LNCAP (cell line): ENCODE measurements around the gene PIP4K2C.

Experiments used
- TF ChIP-seq, protein P1 (sequence below): fragments of 450-650 bp; IDR thresholded peaks from 2 replicates; pipeline ENCODE4 v1.5.1; 2017; ENCODE audit warnings: mild to moderate bottlenecking

The PIP4K2C gene

DNA sequence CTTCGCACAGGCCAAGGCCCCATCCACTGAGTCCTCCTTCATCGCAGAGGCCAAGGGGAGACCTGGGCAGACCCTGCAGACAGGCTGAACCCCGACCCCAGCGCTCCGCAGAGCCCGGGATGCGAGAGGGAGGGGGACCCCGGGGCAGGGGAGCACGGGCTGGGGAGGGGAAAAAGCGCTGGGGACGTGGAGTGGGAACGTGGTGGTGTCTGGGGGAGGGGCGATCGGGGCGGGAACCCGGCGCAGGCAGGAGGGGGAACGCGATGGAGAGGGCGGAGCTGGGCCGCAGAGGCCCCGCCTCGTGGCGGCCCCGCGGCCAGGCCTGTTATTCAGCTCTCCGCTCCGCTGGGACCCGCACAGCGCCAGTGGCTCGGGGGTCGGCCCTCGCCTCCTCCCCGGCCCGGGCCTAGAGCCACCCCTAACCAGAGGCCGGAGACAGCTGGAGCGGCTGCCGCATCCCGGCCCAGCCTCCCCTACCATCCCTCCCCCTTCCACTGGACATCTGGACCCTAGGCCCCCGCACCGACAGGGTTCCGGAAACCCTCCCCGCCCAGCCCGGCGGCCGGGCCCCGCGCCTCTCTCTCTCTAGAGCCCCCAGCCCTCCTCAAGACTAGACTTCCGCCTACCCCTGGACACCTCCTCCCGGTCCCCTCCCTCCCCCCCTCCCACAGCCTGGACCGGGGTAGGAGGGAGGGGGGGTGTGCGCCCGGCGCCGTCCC, 20.3 kb downstream of the PIP4K2C start, which contains the start of gene ARHGEF25:
Gene ARHGEF25, plus strand, starts transcription at position 328 of the 719 bp plus-strand sequence. CDS start 460 bp downstream, outside the sequence.
- TF ChIP-seq, protein P1, sequence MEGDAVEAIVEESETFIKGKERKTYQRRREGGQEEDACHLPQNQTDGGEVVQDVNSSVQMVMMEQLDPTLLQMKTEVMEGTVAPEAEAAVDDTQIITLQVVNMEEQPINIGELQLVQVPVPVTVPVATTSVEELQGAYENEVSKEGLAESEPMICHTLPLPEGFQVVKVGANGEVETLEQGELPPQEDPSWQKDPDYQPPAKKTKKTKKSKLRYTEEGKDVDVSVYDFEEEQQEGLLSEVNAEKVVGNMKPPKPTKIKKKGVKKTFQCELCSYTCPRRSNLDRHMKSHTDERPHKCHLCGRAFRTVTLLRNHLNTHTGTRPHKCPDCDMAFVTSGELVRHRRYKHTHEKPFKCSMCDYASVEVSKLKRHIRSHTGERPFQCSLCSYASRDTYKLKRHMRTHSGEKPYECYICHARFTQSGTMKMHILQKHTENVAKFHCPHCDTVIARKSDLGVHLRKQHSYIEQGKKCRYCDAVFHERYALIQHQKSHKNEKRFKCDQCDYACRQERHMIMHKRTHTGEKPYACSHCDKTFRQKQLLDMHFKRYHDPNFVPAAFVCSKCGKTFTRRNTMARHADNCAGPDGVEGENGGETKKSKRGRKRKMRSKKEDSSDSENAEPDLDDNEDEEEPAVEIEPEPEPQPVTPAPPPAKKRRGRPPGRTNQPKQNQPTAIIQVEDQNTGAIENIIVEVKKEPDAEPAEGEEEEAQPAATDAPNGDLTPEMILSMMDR, result no peak

DNA sequence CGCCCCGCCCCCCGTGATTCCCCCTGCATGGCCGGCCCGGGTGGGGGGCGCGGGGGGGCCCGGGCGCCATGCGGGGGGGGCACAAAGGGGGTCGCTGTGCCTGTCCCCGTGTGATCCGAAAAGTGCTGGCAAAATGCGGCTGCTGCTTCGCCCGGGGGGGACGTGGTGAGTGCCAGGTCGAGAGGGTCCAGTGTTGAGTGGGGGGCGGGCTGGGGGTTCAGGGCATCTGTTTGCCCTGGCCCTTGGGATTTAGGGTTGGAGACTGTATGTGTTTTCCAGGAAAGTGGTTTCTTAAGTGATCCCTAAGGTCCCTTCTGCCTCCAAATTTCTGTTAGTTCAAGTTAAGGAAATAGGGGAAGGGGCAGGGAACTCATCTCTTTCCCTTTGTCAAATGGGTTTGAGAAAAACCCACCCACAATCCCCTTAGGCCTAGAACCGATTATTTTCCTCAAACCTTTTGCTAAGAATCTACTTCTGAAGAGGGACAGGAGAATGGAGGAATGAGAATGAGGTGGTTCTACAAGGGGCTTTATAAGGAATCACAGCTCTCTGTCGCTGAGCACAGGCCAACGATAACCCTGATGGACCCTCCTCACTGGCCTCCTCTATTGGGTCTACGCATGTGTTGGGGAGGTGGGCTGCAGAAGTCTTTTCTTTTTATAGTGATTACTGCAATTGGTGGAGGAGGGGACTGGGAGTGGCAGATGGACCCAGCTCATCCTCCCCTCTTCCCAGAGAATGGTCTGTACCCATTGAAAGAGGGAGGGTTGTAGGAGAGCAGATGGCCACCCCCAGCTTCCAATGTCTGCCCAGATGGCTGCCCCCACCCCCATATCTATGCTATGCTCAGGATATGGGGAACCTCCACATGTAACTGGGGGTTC, 21.1 kb downstream of the PIP4K2C start:
- TF ChIP-seq, protein P1, result no peak

DNA sequence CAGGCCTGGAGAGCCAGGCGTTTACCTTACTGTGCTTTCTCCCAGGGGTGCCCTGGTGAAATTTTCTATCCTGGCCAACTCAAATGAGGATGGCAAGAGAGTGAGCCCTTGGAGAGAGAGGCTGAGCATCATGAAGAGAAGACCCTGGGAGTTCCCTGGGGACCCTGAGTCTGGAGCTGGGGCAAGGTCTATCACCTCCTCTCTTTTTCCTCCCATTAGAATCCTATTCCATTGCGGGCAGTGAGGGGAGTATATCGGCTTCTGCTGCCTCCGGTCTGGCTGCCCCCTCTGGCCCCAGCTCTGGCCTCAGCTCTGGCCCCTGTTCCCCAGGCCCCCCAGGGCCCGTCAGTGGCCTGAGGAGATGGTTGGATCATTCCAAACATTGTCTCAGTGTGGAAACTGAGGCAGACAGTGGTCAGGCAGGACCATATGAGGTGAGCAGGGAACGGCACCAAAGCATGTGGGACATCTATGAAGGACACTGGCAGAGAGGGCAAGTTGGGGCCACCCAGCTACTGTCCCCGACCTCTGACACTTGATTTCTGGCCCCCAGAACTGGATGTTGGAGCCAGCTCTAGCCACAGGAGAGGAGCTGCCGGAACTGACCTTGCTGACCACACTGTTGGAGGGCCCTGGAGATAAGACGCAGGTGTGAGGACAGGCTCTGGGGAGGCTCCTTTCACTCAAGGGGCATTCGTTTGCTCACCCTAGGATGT, 21.9 kb downstream of the PIP4K2C start:
- TF ChIP-seq, protein P1, result no peak

DNA sequence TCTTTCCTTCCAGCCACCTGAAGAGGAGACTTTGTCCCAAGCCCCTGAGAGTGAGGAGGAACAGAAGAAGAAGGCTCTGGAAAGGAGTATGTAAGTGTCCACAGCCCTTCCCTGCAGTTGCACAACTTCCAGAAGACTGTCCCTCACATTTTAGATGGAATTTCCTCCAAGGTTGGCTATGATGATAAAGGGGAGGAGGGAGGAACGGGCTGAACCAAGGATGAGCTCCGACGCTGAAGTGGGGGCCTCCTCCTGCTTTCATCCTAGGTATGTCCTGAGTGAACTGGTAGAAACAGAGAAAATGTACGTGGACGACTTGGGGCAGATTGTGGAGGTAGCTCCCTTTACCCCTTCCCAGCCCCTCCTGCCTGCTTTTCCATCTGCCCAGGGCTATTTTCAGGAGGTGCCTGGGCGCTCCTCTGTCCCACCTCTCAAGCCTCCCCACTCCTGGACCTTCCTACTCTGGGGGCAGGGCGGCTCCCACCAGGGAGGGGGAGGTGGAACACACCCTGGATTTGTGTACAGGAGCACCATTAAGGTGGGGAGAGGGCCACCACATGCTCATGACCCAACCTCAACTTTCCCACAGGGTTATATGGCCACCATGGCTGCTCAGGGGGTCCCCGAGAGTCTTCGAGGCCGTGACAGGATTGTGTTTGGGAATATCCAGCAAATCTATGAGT, 22.6 kb downstream of the PIP4K2C start:
- TF ChIP-seq, protein P1, result no peak

DNA sequence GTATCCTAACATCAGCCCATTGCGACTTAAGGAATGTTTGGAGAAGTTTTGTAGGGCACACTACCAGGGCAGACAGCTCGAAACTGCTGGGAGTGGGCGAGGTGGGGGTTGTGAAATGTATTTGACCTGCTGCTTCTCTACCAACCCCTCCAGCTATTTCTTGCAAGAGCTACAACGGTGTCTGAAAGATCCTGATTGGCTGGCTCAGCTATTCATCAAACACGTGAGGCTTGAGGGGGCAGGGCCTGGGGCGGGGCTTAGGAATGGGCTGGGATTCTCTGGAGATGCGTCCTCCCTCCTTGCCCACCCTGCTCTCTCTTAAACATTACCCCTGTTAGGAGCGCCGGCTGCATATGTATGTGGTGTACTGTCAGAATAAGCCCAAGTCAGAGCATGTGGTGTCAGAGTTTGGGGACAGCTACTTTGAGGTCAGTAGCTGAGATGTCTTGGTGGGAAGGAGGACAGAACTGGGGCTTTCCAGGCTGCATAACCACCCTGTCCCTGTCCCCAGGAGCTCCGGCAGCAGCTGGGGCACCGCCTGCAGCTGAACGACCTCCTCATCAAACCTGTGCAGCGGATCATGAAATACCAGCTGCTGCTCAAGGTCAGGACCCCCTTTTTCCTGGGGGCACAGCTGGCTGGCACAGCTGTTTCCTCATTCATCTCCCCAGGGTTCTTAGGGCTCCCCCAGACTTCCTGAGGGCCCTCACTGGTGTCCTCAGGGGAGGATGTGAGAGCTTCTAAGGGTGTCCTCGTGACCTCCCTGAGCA, 23.4 kb downstream of the PIP4K2C start:
- TF ChIP-seq, protein P1, result no peak

DNA sequence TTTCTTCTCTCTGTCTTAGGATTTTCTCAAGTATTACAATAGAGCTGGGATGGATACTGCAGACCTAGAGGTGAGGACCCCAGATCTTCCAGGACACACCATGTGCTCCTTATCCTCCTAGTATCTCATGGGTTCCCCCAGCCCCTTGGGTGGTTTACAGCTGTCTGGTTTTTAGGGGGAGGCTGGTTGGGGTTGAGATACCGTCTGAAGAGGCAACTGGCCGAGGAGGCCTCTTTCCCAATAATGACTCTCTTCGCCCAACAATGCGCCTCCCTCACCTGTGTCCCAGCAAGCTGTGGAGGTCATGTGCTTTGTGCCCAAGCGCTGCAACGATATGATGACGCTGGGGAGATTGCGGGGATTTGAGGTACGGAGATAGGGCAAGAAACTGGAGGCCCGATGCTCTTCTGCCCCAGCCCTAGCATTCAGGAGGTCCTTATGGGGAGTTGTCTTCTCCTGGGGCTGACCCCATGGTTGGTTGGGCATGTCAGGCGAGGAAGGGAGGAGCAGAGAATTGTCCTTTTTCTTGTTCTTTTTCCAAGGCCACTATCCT, 24.0 kb downstream of the PIP4K2C start:
- TF ChIP-seq, protein P1, result no peak
